Stimulated activated CD4-positive, alpha-beta T cell treated with anti-CD3 and anti-CD28 coated beads, Interleukin-2, amount 100 ng/mL, for 4 hours (primary cell): Measurements from ENCODE around the gene BCAR1.

ENCODE experiments used
- DNase-seq: peaks from one replicate; pipeline ENCODE4 v3.0.0-alpha.2; 2020; ENCODE audit warnings: low read depth

BCAR1 gene

GRCh38 chr16:75203667-75204409, 47.6 kb downstream of the BCAR1 start:
- no peak for DNase-seq

GRCh38 chr16:75203096-75203495, 48.3 kb downstream of the BCAR1 start:
- DNase-seq: no peak

GRCh38 chr16:75202069-75202590, 49.3 kb downstream of the BCAR1 start:
- DNase-seq: no peak

- no peak for DNase-seq
Observed at GRCh38 chr16:75198135-75198600, 53.3 kb downstream of the BCAR1 start.

GRCh38 chr16:75197522-75198134, 53.8 kb downstream of the BCAR1 start:
- DNase-seq: no peak

- no peak for DNase-seq
Observed at GRCh38 chr16:75196836-75197235, 54.6 kb downstream of the BCAR1 start.

GRCh38 chr16:75195811-75196790, 55.3 kb downstream of the BCAR1 start:
- no peak for DNase-seq

GRCh38 chr16:75193730-75194444, 57.5 kb downstream of the BCAR1 start:
- no peak for DNase-seq

- no peak for DNase-seq
Observed at GRCh38 chr16:75193265-75193650, 58.2 kb downstream of the BCAR1 start.

- DNase-seq: no peak
Observed at GRCh38 chr16:75192606-75193264, 58.7 kb downstream of the BCAR1 start.

- no peak for DNase-seq
Observed at GRCh38 chr16:75189638-75190245, 61.7 kb downstream of the BCAR1 start.

- no peak for DNase-seq
Observed at GRCh38 chr16:75188832-75189477, 62.5 kb downstream of the BCAR1 start.

- no peak for DNase-seq
Observed at GRCh38 chr16:75181630-75182029, 69.8 kb downstream of the BCAR1 start.

GRCh38 chr16:75179208-75179607, 72.2 kb downstream of the BCAR1 start:
- no peak for DNase-seq
